PC-9 (cell line): ENCODE data around the gene HLCS. TPM values are rescaled to one million over a fixed set of nuclear protein-coding genes. Genes with fewer than 3 reads are reported as not detected.

ENCODE experiments used
- BruUV-seq: library from RNA; stranded (reverse); fragments of 400-500 nt; replicated peaks from 2 replicates; lab custom pipeline; 2021; lab: Mats Ljungman, UMichigan
- CTCF ChIA-PET: fragments of 300-600 bp; sonication (Branson Sonifier 250); formaldehyde crosslinking; loops from one replicate; lab custom pipeline; 2022; ENCODE audit warnings: antibody characterized with exemption; lab: Charles Lee
- POLR2A ChIA-PET: fragments of 300-600 bp; sonication (Branson Sonifier 250); formaldehyde crosslinking; loops from one replicate; lab custom pipeline; 2022; ENCODE audit warnings: antibody characterized with exemption; ENCODE audit not compliant: unreplicated experiment; lab: Charles Lee
- DNase-seq, 2 experiments: peaks; one replicate each; pipeline versions ENCODE4 v3.0.0 to v3.0.0-alpha.2; 2015 to 2022; ENCODE audit warnings: mixed read lengths in 1 of 2
- H2AFZ ChIP-seq: fragments of 200-600 bp; sonication (generic); 2 replicates; pipeline ENCODE4 v1.8.1; 2017; ENCODE audit warnings: antibody characterized with exemption
- H3F3A ChIP-seq: fragments of 200-600 bp; sonication (generic); 2 replicates; pipeline ENCODE4 v1.8.1; 2017; ENCODE audit warnings: antibody characterized with exemption, mild to moderate bottlenecking, low read depth; ENCODE audit not compliant: insufficient read depth
- H3K27ac ChIP-seq: fragments of 200-600 bp; sonication (generic); 2 replicates; pipeline ENCODE4 v1.6.1; 2016; ENCODE audit warnings: mixed run types
- H3K27me3 ChIP-seq: fragments of 200-600 bp; sonication (generic); 2 replicates; pipeline ENCODE4 v1.6.1; 2016; ENCODE audit warnings: low read depth, mixed run types; ENCODE audit not compliant: insufficient read depth
- H3K36me3 ChIP-seq: fragments of 200-600 bp; sonication (generic); 2 replicates; pipeline ENCODE4 v1.6.1; 2016; ENCODE audit warnings: low read depth, mixed run types
- H3K4me1 ChIP-seq: fragments of 200-600 bp; sonication (generic); replicated peaks from 2 replicates; pipeline ENCODE4 v1.6.1; 2016; ENCODE audit warnings: mixed run types; ENCODE audit not compliant: insufficient read depth
- H3K4me2 ChIP-seq: fragments of 200-600 bp; sonication (generic); 2 replicates; pipeline ENCODE4 v1.6.1; 2017; ENCODE audit warnings: mixed run types
- H3K4me3 ChIP-seq: fragments of 200-600 bp; sonication (generic); 2 replicates; pipeline ENCODE4 v1.6.1; 2016; ENCODE audit warnings: mixed run types
- H3K79me2 ChIP-seq: fragments of 200-600 bp; sonication (generic); 2 replicates; pipeline ENCODE4 v1.6.1; 2017; ENCODE audit warnings: low read depth, mixed run types
- H3K9me2 ChIP-seq: fragments of 200-600 bp; sonication (generic); 2 replicates; pipeline ENCODE4 v1.8.1; 2017; ENCODE audit warnings: mild to moderate bottlenecking; ENCODE audit not compliant: insufficient read depth
- H3K9me3 ChIP-seq: fragments of 200-600 bp; sonication (generic); 2 replicates; pipeline ENCODE4 v1.8.1; 2016; ENCODE audit warnings: low read depth; ENCODE audit not compliant: insufficient read depth
- H4K20me1 ChIP-seq: fragments of 200-600 bp; sonication (generic); 2 replicates; pipeline ENCODE4 v1.8.1; 2017; ENCODE audit not compliant: insufficient read depth
- EZH2 ChIP-seq: fragments of 200-600 bp; sonication (generic); IDR thresholded peaks from 2 replicates; pipeline ENCODE4 v1.8.0; 2017; ENCODE audit warnings: antibody characterized with exemption, low read depth
- intact Hi-C: fragments of 100-400 bp; cut with micrococcal nuclease; formaldehyde crosslinking; loops from one replicate; pipeline ENCODE4 v1.10.0; 2022; ENCODE audit not compliant: unreplicated experiment
- total RNA-seq: library from RNA; stranded (reverse); gene quantifications from 2 replicates; pipeline ENCODE4 v1.2.3, GENCODE V29; 2021
- TF ChIP-seq, protein P1 (sequence below): fragments of 200-600 bp; sonication (generic); conservative IDR thresholded peaks from 2 replicates; pipeline ENCODE4 v1.6.1; 2017; ENCODE audit warnings: mixed run types, antibody characterized with exemption, mild to moderate bottlenecking, moderate library complexity

HLCS gene
- total RNA-seq, 1 experiment from 2014 or later, result 21.6 TPM

DNA sequence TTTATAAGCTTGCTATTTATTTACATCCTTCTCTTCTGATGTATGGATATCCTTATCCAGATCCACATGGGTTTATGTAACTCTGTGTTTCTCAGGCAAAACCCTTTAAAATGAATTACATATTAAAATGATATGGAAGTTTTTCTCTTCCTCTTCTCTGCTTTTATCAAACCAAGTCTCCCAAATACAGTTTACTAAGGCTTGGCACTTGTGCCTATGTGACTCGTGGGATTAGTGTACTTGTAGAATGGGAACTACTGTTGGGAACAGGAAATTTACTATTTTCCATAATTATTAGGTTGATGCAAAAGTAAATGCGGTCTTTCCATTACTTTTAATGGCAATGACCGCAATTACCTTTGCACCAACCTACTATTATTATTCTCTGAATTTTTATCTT lies 252.7 kb downstream of the HLCS start:
- H3K9me3 ChIP-seq, result no peaks in the 10 kb centered on the region
- no peaks in the 10 kb centered on the region for H3K9me2 ChIP-seq
- intact Hi-C loops, result loop anchor here (10.0 kb wide), 1 partner anchor 209 kb away; no protein-coding TSS in a partner anchor
- H3K27ac ChIP-seq, result no peak overlapping the region
- TF ChIP-seq, protein P1, sequence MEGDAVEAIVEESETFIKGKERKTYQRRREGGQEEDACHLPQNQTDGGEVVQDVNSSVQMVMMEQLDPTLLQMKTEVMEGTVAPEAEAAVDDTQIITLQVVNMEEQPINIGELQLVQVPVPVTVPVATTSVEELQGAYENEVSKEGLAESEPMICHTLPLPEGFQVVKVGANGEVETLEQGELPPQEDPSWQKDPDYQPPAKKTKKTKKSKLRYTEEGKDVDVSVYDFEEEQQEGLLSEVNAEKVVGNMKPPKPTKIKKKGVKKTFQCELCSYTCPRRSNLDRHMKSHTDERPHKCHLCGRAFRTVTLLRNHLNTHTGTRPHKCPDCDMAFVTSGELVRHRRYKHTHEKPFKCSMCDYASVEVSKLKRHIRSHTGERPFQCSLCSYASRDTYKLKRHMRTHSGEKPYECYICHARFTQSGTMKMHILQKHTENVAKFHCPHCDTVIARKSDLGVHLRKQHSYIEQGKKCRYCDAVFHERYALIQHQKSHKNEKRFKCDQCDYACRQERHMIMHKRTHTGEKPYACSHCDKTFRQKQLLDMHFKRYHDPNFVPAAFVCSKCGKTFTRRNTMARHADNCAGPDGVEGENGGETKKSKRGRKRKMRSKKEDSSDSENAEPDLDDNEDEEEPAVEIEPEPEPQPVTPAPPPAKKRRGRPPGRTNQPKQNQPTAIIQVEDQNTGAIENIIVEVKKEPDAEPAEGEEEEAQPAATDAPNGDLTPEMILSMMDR, result no peak
- TF ChIP-seq EZH2, result no peak
- no peak overlapping the region for H3K4me3 ChIP-seq
- peaks cover 4% of the 10 kb centered on the region; the same call in 1 of the 2 replicates for H3F3A ChIP-seq
- H2AFZ ChIP-seq, result no peak overlapping the region
- H3K27me3 ChIP-seq, result no peaks in the 10 kb centered on the region
- no peak overlapping the region for H3K4me2 ChIP-seq
- CTCF ChIA-PET, result no interaction called here
- no peak for DNase-seq
- BruUV-seq, result no TSS peak
- H3K79me2 ChIP-seq, result peaks cover 44% of the 10 kb centered on the region
- POLR2A ChIA-PET, result no interaction called here
- no peaks in the 10 kb centered on the region for H3K4me1 ChIP-seq
- peaks cover 6% of the 10 kb centered on the region; the same call in 1 of the 2 replicates for H4K20me1 ChIP-seq
- peaks cover 11% of the 10 kb centered on the region; the same call in 1 of the 2 replicates for H3K36me3 ChIP-seq

DNA sequence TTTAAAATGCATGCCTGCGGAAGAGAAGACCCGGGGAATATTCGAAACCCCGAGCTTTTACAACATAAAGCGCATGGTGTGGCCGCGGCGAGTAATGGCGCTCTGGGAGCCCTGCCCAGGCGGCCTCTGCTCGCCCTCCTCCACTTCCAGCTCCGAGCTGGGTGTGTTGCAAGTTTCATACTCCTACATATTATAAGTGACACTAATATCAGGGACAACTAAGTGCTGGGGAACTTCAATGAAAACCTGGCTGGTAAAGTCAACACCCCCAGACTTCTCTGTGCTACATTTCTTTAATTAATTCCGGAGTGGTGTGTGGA lies 255.8 kb downstream of the HLCS start:
- ChIA-PET CTCF (no interaction called here), POLR2A (interaction anchor here (0.7 kb wide), 1 partner anchor 143 kb away, joined by 6 read pairs; no protein-coding TSS in a partner anchor)
- Histone ChIP-seq H3F3A (peaks cover 3% of the 10 kb centered on the region; the same call in 1 of the 2 replicates), H3K4me3 (no peak overlapping the region), H3K9me2 (no peaks in the 10 kb centered on the region), H2AFZ (no peak overlapping the region), H3K9me3 (no peaks in the 10 kb centered on the region), H3K27ac (no peak overlapping the region), H3K4me2 (no peak overlapping the region), H3K36me3 (peaks cover 6% of the 10 kb centered on the region; the same call in 1 of the 2 replicates), H4K20me1 (peaks cover 12% of the 10 kb centered on the region; the same call in 1 of the 2 replicates), H3K27me3 (no peaks in the 10 kb centered on the region), H3K79me2 (peaks cover 71% of the 10 kb centered on the region), H3K4me1 (no peaks in the 10 kb centered on the region)
- no peak for DNase-seq
- intact Hi-C loops, result loop anchor here (10.0 kb wide), 1 partner anchor 206 kb away; no protein-coding TSS in a partner anchor
- TF ChIP-seq, protein P1, result no peak
- no peak for TF ChIP-seq EZH2
- BruUV-seq, result no TSS peak

DNA sequence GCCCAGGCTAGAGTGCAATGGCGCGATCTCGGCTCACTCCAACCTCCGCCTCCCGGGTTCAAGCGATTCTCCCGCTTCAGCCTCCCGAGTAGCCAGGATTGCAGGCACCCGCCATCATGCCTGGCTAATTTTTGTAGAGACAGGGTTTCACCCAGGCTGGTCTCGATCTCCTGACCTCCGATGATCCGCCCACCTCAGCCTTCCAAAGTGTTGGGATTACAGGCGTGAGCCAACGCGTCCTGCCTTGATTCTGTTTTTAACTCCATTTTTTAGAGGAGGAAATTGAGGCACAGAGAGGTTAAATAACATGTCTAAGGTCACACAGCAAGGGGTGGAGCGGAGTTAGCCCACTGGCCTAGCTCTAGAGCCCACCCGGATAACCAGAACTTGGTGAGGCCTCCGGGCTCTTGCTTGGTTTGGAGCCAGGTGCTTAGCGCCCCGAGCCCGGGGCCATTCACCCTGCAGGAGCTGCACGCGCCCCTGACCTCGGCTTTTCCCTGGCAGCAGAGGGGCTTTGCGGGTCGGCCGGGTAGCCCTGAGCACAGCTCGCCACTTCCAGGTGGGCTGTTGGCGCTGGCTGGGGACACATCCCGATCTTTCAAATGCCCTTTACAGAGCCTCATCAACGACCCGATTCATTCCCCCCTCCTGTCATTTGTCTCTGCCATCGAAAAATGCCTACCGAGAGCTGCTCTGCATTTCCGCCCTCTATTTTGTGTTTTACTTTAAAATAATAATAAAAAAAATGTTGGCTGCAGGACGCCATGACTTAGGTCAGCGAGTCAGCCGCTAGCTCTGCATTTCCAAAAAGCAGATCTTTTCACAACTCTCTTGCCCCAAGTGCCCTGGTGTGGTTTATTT lies 256.4 kb downstream of the HLCS start:
- POLR2A ChIA-PET, result no interaction called here
- no peaks in the 10 kb centered on the region for H3K27me3 ChIP-seq
- CTCF ChIA-PET, result no interaction called here
- peaks cover 13% of the 10 kb centered on the region; the same call in 1 of the 2 replicates for H4K20me1 ChIP-seq
- TF ChIP-seq, protein P1, result no peak
- H3K9me2 ChIP-seq, result no peaks in the 10 kb centered on the region
- H3F3A ChIP-seq, result no peaks in the 10 kb centered on the region
- H3K9me3 ChIP-seq, result no peaks in the 10 kb centered on the region
- H3K27ac ChIP-seq, result no peak overlapping the region
- H3K4me1 ChIP-seq, result no peaks in the 10 kb centered on the region
- H3K36me3 ChIP-seq, result peaks cover 5% of the 10 kb centered on the region; the same call in 1 of the 2 replicates
- peaks cover 77% of the 10 kb centered on the region for H3K79me2 ChIP-seq
- no peak overlapping the region for H3K4me2 ChIP-seq
- no peak for DNase-seq
- intact Hi-C loops, result loop anchor here (10.0 kb wide), 1 partner anchor 205 kb away; no protein-coding TSS in a partner anchor
- H2AFZ ChIP-seq, result no peak overlapping the region
- BruUV-seq, result no TSS peak
- H3K4me3 ChIP-seq, result no peak overlapping the region
